Adrenal gland (tissue), 12 donors: Measurements from ENCODE around the gene DTX2. TPM values are rescaled to one million over a fixed set of nuclear protein-coding genes. Genes with fewer than 3 reads are reported as not detected.
A peak's percentile ranks its signal among the peaks of the same experiment; 100 is the strongest.
"Not testable (repeated sequence)": the region's sequence is repeated elsewhere in the genome, so short reads cannot be mapped to it uniquely, and the experiment has no call there.

Source experiments
- DNase-seq, 7 donors: peaks; one replicate each; pipeline ENCODE4 v3.0.0-alpha.2; 2019 to 2020
- H3K27ac ChIP-seq, 5 donors: fragments of 200-600 bp; sonication (generic) in 4 of 5; 1 replicate in 3 of 5; 2 replicates in 2 of 5; pipeline versions ENCODE4 v1.5.1 to v1.8.0; 2016 to 2020; ENCODE audit warnings: mild to moderate bottlenecking in 1 of 5
- H3K27me3 ChIP-seq: fragments of 200-600 bp; 2 replicates; pipeline ENCODE4 v1.8.0; 2021
- H3K36me3 ChIP-seq, 2 donors: fragments of 200-600 bp; replicated peaks in 1 of 2; 1 replicate in 1 of 2; 2 replicates in 1 of 2; pipeline versions ENCODE4 v1.5.1 to v1.8.0; 2018 to 2022
- H3K4me1 ChIP-seq, 2 donors: fragments of 200-600 bp; replicated peaks in 1 of 2; 1 replicate in 1 of 2; 2 replicates in 1 of 2; pipeline versions ENCODE4 v1.5.1 to v1.8.0; 2018 to 2021
- H3K4me3 ChIP-seq, 4 donors: fragments of 200-600 bp; sonication (generic) in 3 of 4; one replicate each; pipeline ENCODE4 v1.5.1; 2016 to 2018
- H3K9me3 ChIP-seq, 3 donors: fragments of 200-600 bp; sonication (generic) in 1 of 3; replicated peaks in 1 of 3; 1 replicate in 2 of 3; 2 replicates in 1 of 3; pipeline versions ENCODE4 v1.5.1 to v1.8.0; 2016 to 2021
- CTCF ChIP-seq, 6 experiments: fragments of 450-650 bp in 4 of 6; fragments of 200-600 bp in 2 of 6; sonication (generic) in 1 of 6; IDR thresholded peaks; 1 replicate in 5 of 6; 2 replicates in 1 of 6; pipeline versions ENCODE4 v1.5.1 to v1.8.0; 2016 to 2021; ENCODE audit warnings: antibody characterized with exemption in 6 of 6, mild to moderate bottlenecking in 2 of 6, moderate library complexity in 1 of 6
- POLR2A ChIP-seq, 2 donors: fragments of 450-650 bp; IDR thresholded peaks; one replicate each; pipeline ENCODE4 v1.6.1; 2017; ENCODE audit warnings: antibody characterized with exemption in 2 of 2, mild to moderate bottlenecking in 2 of 2, moderate library complexity in 1 of 2
- WGBS, 4 donors: extraction: QIAGEN DNeasy Blood & Tissue Kit in 2 of 4; methylation state at CpG; one replicate each; pipeline versions ENCODE4 v1.1.5 to v1.1.7; 2013 to 2017; 5-methylcytosine and 5-hydroxymethylcytosine counted together
- intact Hi-C, 2 donors: fragments of 100-400 bp; cut with DNase I; formaldehyde crosslinking; loops; one replicate each; pipeline versions ENCODE4 v1.14.1 to v1.15.0; 2022 to 2023
- polyA plus RNA-seq, 3 donors: library from polyadenylated mRNA; stranded (reverse); fragments of 200-250 nt in 2 of 3; fragments of 350-450 nt in 1 of 3; fragmentation: Illumina TruSeq in 1 of 3; extraction: RNeasy Lipid Tissue Mini Kit (QIAGEN cat#74804) in 1 of 3; gene quantifications; one replicate each; pipeline ENCODE4 v1.2.3, GENCODE V29; 2013 to 2014
- small RNA-seq, 2 donors: library from RNA; depleted of rRNA; stranded (forward); fragments of <200 nt; gene quantifications; one replicate each; pipeline ENCODE3, GENCODE V24; 2016
- total RNA-seq, 9 donors: library from RNA; depleted of rRNA in 4 of 9; stranded (reverse); fragments of >200 nt in 4 of 9; fragments of 120-200 nt in 1 of 9; fragmentation: NEBNext Ultra II Directional in 1 of 9; extraction: Animal tissue kit (Norgen Biotek cat#: 25700) in 1 of 9; gene quantifications; one replicate each; pipeline versions ENCODE4 v1.1.0 to v1.2.4, GENCODE V29; 2013 to 2023
- donor health status: healthy with polysubstance abuse.
- donor health status: Bipolar disorder and iron deficiency.
- donor health status: DM: yes; HTN: yes; CAD: no.
- donor health status: DM: no; HTN: no; CAD: no.
- donor health status: DM: no; HTN: no; CAD: no.
- donor health status: DM: yes; HTN: yes; CAD: no.

Gene DTX2
- total and polyA plus RNA-seq, 12 donors: 2.8 to 83.7 (median 16.5) TPM

GRCh38 chr7:76549025-76549854 is 87.7 kb downstream of the DTX2 start:
- WGBS, 4 donors: 0% methylated on average over 10 to 71 of the region's 71 CpGs
- H3K36me3 ChIP-seq, H3K9me3 ChIP-seq, intact Hi-C loops, H3K27me3 ChIP-seq, H3K4me1 ChIP-seq: not testable (repeated sequence)
- peak; percentile 86 to 96 (median 94) for DNase-seq
- Histone ChIP-seq H3K4me3 (peak overlapping the region; percentile 49 to 79 (median 68)), H3K27ac (peak overlapping the region; percentile 90 to 98 (median 94))
- peak in 1 of 6 experiments; percentile 32 for TF ChIP-seq CTCF (IDR thresholded peaks at IDR 0.05)
- TF ChIP-seq POLR2A (IDR thresholded peaks at IDR 0.05): peak; percentile 80 to 91

DNA sequence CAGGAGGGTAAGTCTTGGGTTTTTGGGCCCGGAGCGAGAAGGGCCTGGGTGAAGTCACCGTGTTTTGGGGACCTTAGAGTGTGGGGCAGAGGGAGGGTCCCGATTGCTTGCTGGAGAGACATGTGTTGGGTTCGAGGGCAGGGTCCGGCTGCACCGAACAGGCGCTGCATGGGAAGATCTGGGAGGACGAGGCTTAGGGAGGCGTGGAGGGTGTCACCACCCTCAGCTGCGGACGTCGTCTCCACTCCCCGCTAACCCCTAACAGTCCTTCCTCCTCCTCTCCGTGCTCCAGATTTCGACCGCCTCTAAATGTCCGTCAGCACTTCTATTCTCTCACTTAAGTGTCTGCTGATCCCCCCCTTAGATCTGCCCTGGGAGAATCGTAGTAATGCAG is 88.3 kb downstream of the DTX2 start:
- DNase-seq: peak in 4 of 7 donors; percentile 15 to 26 (median 16)
- Histone ChIP-seq H3K4me3 (peak overlapping the region in 3 of 4 donors; percentile 49 to 79 (median 75)), H3K27ac (peak overlapping the region; percentile 90 to 98 (median 94))
- H3K27me3 ChIP-seq, H3K4me1 ChIP-seq, H3K9me3 ChIP-seq, H3K36me3 ChIP-seq, intact Hi-C loops: not testable (repeated sequence)
- WGBS, 4 donors: 0 to 1% (median 1%) methylated on average over 12 to 19 of the region's 19 CpGs

DNA sequence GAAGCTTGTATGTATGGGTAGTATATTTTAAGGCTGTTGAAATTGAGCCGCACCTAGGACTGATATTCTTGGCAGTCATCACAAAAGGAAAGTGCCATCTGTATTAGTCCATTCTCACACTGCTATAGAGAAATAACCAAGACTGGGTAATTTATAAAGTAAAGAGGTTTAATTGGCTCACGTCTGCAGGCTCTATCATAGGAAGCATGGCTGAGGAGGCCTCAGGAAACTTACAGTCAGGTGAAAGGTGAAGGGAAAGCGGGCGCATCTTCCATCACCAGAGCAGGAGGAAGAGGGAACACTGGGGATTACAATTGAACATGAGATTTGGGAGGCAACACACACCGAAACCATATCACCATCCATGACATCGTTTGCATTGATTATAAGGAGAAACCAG is 90.5 kb downstream of the DTX2 start:
- H3K4me3 ChIP-seq, H3K27me3 ChIP-seq, DNase-seq, H3K9me3 ChIP-seq, intact Hi-C loops, H3K4me1 ChIP-seq, H3K36me3 ChIP-seq, H3K27ac ChIP-seq: not testable (repeated sequence)
- 88 to 93% (median 91%) methylated on average over 6 of the region's 6 CpGs for WGBS, 4 donors

Small RNA genes lying within 50 kb of the gene (small RNA-seq; reads per million reads assigned to genes)
- gene RF00019: 0 reads per million in 2 donors

Other genes with a start within 250 kb of the DTX2 start
- gene HSPB1, start 159.0 kb upstream of the DTX2 start, total RNA-seq: 1,000 to 10,000 TPM in 1 of 9 donors, 100 to 1,000 TPM in 7, 10 to 100 TPM in 1; 69.5 to 1,192 (median 720) TPM
- gene HSPB1, start 159.0 kb upstream of the DTX2 start, polyA plus RNA-seq: 1,000 to 10,000 TPM in 2 of 3 donors, 10 to 100 TPM in 1; 83.3 to 2,276 (median 1,235) TPM
- gene YWHAG, start 102.7 kb upstream of the DTX2 start, total RNA-seq: 100 to 1,000 TPM in 5 of 9 donors, 10 to 100 TPM in 4; 63.4 to 272 (median 100) TPM
- 100 to 1,000 TPM in 1 of 3 donors, 10 to 100 TPM in 2; 50.5 to 309 (median 68.6) TPM for gene YWHAG, start 102.7 kb upstream of the DTX2 start, polyA plus RNA-seq
- 10 to 100 TPM in 1 of 9 donors, 1 to 10 TPM in 7, under 1 TPM in 1; 0.60 to 10.7 (median 1.9) TPM for gene SSC4D, start 52.0 kb upstream of the DTX2 start, total RNA-seq
- gene SSC4D, start 52.0 kb upstream of the DTX2 start, polyA plus RNA-seq: 1 to 10 TPM in 2 of 3 donors, under 1 TPM in 1; 0.93 to 8.3 (median 3.9) TPM
- gene ZP3, start 36.8 kb upstream of the DTX2 start, total RNA-seq: 10 to 100 TPM in 1 of 9 donors, 1 to 10 TPM in 8; 4.2 to 21.3 (median 6.7) TPM
- gene ZP3, start 36.8 kb upstream of the DTX2 start, polyA plus RNA-seq: 10 to 100 TPM in 1 of 3 donors, 1 to 10 TPM in 2; 2.2 to 13.3 (median 9.8) TPM
- gene UPK3B, start 48.8 kb downstream of the DTX2 start, total RNA-seq: 1 to 10 TPM in 3 of 9 donors, under 1 TPM in 5, not detected in 1; 0.22 to 2.6 (median 0.89) TPM
- under 1 TPM in 2 of 3 donors, not detected in 1; 0.56 to 0.84 TPM for gene UPK3B, start 48.8 kb downstream of the DTX2 start, polyA plus RNA-seq
- 1 to 10 TPM in 1 of 9 donors, under 1 TPM in 5, not detected in 3; 0.18 to 2.9 (median 0.50) TPM for gene SPDYE16, start 81.6 kb downstream of the DTX2 start, total RNA-seq
- gene SPDYE16, start 81.6 kb downstream of the DTX2 start, polyA plus RNA-seq: under 1 TPM; 0.16 to 0.40 (median 0.22) TPM
- gene POMZP3, start 165.6 kb downstream of the DTX2 start, total RNA-seq: 10 to 100 TPM in 4 of 9 donors, 1 to 10 TPM in 5; 2.1 to 24.8 (median 8.9) TPM
- 10 to 100 TPM in 2 of 3 donors, 1 to 10 TPM in 1; 9.6 to 15.6 (median 14.0) TPM for gene POMZP3, start 165.6 kb downstream of the DTX2 start, polyA plus RNA-seq